Spleen (tissue), 11 donors: ENCODE measurements around the gene ATM. TPM values are rescaled to one million over a fixed set of nuclear protein-coding genes. Genes with fewer than 3 reads are reported as not detected.

Experiments used
- DNase-seq: peaks from one replicate; pipeline ENCODE4 v3.0.0-alpha.2; 2020
- H3K27ac ChIP-seq, 8 donors: fragments of 200-600 bp; sonication (generic) in 7 of 8; 1 replicate in 4 of 8; 2 replicates in 4 of 8; pipeline versions ENCODE4 v1.5.0 to v1.8.0; 2016 to 2021; ENCODE audit warnings: inconsistent platforms in 4 of 8, mild to moderate bottlenecking in 4 of 8, moderate library complexity in 1 of 8
- H3K27me3 ChIP-seq, 7 donors: fragments of 200-600 bp; sonication (generic) in 6 of 7; replicated peaks in 1 of 7; 1 replicate in 4 of 7; 2 replicates in 3 of 7; pipeline versions ENCODE4 v1.5.0 to v1.8.0; 2016 to 2021; ENCODE audit warnings: inconsistent platforms in 3 of 7, mild to moderate bottlenecking in 1 of 7
- H3K36me3 ChIP-seq, 6 donors: fragments of 200-600 bp; sonication (generic) in 5 of 6; 1 replicate in 4 of 6; 2 replicates in 2 of 6; pipeline versions ENCODE4 v1.5.0 to v1.8.0; 2016 to 2021; ENCODE audit warnings: inconsistent platforms in 2 of 6
- H3K4me1 ChIP-seq, 6 donors: fragments of 200-600 bp; sonication (generic) in 5 of 6; 1 replicate in 3 of 6; 2 replicates in 3 of 6; pipeline versions ENCODE4 v1.5.0 to v1.8.0; 2016 to 2021; ENCODE audit warnings: inconsistent platforms in 3 of 6
- H3K4me3 ChIP-seq, 8 donors: fragments of 200-600 bp; sonication (generic) in 7 of 8; 1 replicate in 4 of 8; 2 replicates in 4 of 8; pipeline versions ENCODE4 v1.5.0 to v1.8.0; 2016 to 2021; ENCODE audit warnings: inconsistent platforms in 4 of 8, mild to moderate bottlenecking in 4 of 8, moderate library complexity in 2 of 8
- H3K9me3 ChIP-seq, 8 donors: fragments of 200-600 bp; sonication (generic) in 7 of 8; 1 replicate in 4 of 8; 2 replicates in 4 of 8; pipeline versions ENCODE4 v1.5.0 to v1.8.0; 2016 to 2021; ENCODE audit warnings: inconsistent platforms in 4 of 8
- POLR2A ChIP-seq, 3 donors: fragments of 450-650 bp; IDR thresholded peaks; one replicate each; pipeline ENCODE4 v1.5.1; 2017; ENCODE audit warnings: antibody characterized with exemption in 3 of 3, mild to moderate bottlenecking in 1 of 3
- POLR2AphosphoS5 ChIP-seq, 3 donors: sonication (generic); formaldehyde crosslinking; IDR thresholded peaks; one replicate each; pipeline ENCODE4 v1.5.1; 2017; ENCODE audit warnings: antibody characterized with exemption in 3 of 3
- WGBS, 5 donors: extraction: QIAGEN DNeasy Blood & Tissue Kit in 3 of 5; methylation state at CpG; one replicate each; pipeline versions ENCODE4 v1.1.5 to v1.1.7; 2013 to 2018; 5-methylcytosine and 5-hydroxymethylcytosine counted together
- intact Hi-C: fragments of 100-400 bp; cut with DNase I; formaldehyde crosslinking; loops from one replicate; pipeline ENCODE4 v1.15.0; 2023; ENCODE audit warnings: low total_unique reads
- polyA plus RNA-seq, 3 donors: library from polyadenylated mRNA; stranded (reverse); fragments of 200-250 nt; gene quantifications; one replicate each; pipeline ENCODE4 v1.2.1, GENCODE V29; 2013
- total RNA-seq, 7 donors: library from RNA; depleted of rRNA in 3 of 7; stranded (reverse); fragments of >200 nt in 3 of 7; fragmentation: NEBNext Ultra II Directional in 4 of 7; extraction: Animal tissue kit (Norgen Biotek cat#: 25700) in 4 of 7; gene quantifications; one replicate each; pipeline versions ENCODE4 v1.1.0 to v1.2.1, GENCODE V29; 2016 to 2021
- TF ChIP-seq, protein P1 (sequence below), 11 experiments: fragments of 200-600 bp in 7 of 11; fragments of 450-650 bp in 4 of 11; sonication (generic) in 4 of 11; IDR thresholded peaks in 8 of 11; conservative IDR thresholded peaks in 3 of 11; 1 replicate in 7 of 11; 2 replicates in 4 of 11; pipeline versions ENCODE4 v1.4.0 to v1.8.0; 2016 to 2021; ENCODE audit warnings: antibody characterized with exemption in 11 of 11, inconsistent platforms in 4 of 11, mild to moderate bottlenecking in 1 of 11
- donor health status: healthy with polysubstance abuse.
- donor health status: DM: no; HTN: no; CAD: no; lungs with moderate emphysema.
- donor health status: DM: no; HTN: no; CAD: no.
- donor health status: Bipolar disorder and iron deficiency.
- donor health status: healthy.
- donor health status: DM: no; HTN: no; CAD: no.
- donor health status: DM: yes; HTN: yes; CAD: no.

The ATM gene
- total and polyA plus RNA-seq, 10 donors = 33.1 to 408 (median 228) TPM

DNA sequence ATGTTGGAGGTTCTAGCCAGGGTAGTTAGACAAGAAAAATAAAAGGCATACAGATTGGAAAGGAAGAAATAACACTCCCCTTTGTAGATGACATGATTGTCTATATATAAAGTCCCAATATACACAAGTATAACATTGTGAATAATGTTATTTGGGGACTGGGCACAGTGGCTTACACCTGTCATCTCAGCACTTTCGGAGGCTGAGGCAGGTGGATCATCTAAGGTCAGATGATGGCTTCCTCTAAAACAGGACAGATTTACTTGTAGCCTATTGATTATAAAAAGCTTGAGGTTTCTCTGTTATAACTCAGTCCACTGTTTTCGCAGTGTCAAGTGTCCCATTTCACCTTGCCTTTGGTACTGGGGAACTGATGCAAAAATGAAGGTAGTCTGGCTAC lies 19.6 kb downstream of the ATM start:
- DNase-seq = no peak

DNA sequence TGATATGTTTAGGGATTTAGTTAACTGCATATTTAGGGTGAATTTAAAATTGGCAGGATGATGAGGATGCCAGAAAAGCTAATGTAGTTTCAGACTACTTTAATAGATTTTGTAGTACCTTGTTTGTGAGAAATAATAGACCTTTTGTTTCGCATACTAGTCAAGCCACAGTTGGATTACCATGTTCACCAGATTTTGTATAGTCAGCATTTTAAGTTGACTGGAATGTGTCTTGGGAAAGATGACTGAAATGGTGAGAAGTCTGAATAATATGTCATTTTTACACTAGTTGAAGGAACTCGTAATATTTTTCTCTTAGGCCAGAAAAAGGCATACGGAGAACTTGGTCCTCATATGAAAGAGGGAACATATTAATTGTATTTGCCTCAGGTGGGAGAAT lies 23.4 kb downstream of the ATM start:
- Histone ChIP-seq H3K27ac (peak overlapping the region in 2 of 8 donors; percentile 10 to 34), H3K27me3 (no peaks in the 10 kb centered on the region), H3K9me3 (no peaks in the 10 kb centered on the region), H3K4me1 (peaks cover 0 to 50% (median 6%) of the 10 kb centered on the region in 6 donors), H3K4me3 (no peak overlapping the region), H3K36me3 (peaks cover 0 to 98% (median 47%) of the 10 kb centered on the region in 6 donors)
- TF ChIP-seq POLR2AphosphoS5 (IDR thresholded peaks at IDR 0.05) (no peak), POLR2A (IDR thresholded peaks at IDR 0.05) (no peak)
- TF ChIP-seq, protein P1, sequence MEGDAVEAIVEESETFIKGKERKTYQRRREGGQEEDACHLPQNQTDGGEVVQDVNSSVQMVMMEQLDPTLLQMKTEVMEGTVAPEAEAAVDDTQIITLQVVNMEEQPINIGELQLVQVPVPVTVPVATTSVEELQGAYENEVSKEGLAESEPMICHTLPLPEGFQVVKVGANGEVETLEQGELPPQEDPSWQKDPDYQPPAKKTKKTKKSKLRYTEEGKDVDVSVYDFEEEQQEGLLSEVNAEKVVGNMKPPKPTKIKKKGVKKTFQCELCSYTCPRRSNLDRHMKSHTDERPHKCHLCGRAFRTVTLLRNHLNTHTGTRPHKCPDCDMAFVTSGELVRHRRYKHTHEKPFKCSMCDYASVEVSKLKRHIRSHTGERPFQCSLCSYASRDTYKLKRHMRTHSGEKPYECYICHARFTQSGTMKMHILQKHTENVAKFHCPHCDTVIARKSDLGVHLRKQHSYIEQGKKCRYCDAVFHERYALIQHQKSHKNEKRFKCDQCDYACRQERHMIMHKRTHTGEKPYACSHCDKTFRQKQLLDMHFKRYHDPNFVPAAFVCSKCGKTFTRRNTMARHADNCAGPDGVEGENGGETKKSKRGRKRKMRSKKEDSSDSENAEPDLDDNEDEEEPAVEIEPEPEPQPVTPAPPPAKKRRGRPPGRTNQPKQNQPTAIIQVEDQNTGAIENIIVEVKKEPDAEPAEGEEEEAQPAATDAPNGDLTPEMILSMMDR (IDR thresholded peaks at IDR 0.05 in 8 of 11, conservative IDR thresholded peaks at IDR 0.05 in 3 of 11) = no peak
- DNase-seq = no peak
- WGBS, 5 donors = 63 to 98% (median 86%) methylated on average over 3 of the region's 3 CpGs
- intact Hi-C loops = no loop called here

More for the DNA sequence above, 19.6 kb downstream of the ATM start:
- Histone ChIP-seq H3K36me3 (peaks cover 0 to 96% (median 30%) of the 10 kb centered on the region in 6 donors), H3K4me1 (peaks cover 0 to 83% (median 35%) of the 10 kb centered on the region in 6 donors), H3K9me3 (no peaks in the 10 kb centered on the region), H3K27ac (peak overlapping the region in 5 of 8 donors; percentile 15 to 68 (median 35)), H3K4me3 (no peak overlapping the region), H3K27me3 (no peaks in the 10 kb centered on the region)
- WGBS, 5 donors = 96 to 100% (median 98%) methylated on average over 2 of the region's 2 CpGs
- intact Hi-C loops = no loop called here
- TF ChIP-seq, protein P1 (IDR thresholded peaks at IDR 0.05 in 8 of 11, conservative IDR thresholded peaks at IDR 0.05 in 3 of 11) = no peak
- TF ChIP-seq POLR2A (IDR thresholded peaks at IDR 0.05) (no peak), POLR2AphosphoS5 (IDR thresholded peaks at IDR 0.05) (no peak)

DNA sequence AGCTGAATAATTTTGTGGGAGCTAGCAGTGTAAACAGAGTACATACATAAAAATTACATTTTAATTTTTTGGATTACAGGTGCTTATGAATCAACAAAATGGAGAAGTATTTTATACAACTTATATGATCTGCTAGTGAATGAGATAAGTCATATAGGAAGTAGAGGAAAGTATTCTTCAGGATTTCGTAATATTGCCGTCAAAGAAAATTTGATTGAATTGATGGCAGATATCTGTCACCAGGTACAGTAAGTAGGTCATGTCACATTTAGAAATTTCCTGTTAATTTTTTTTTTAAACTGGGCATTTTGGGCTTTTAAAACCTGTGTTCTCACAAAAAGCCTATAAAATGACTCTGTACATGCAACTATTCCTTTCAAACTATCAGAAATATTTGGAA lies 24.0 kb downstream of the ATM start:
- Histone ChIP-seq H3K36me3 (peaks cover 0 to 100% (median 52%) of the 10 kb centered on the region in 6 donors), H3K4me1 (peaks cover 0 to 46% (median 5%) of the 10 kb centered on the region in 6 donors), H3K27ac (peak overlapping the region in 1 of 8 donors; percentile 10), H3K9me3 (no peaks in the 10 kb centered on the region), H3K4me3 (no peak overlapping the region), H3K27me3 (no peaks in the 10 kb centered on the region)
- DNase-seq = no peak
- no peak for TF ChIP-seq POLR2A (IDR thresholded peaks at IDR 0.05)
- TF ChIP-seq POLR2AphosphoS5 (IDR thresholded peaks at IDR 0.05) = no peak
- TF ChIP-seq, protein P1 (IDR thresholded peaks at IDR 0.05 in 8 of 11, conservative IDR thresholded peaks at IDR 0.05 in 3 of 11) = no peak
- 68 to 89% (median 82%) methylated on average over 2 of the region's 2 CpGs for WGBS, 5 donors
- intact Hi-C loops = no loop called here

DNA sequence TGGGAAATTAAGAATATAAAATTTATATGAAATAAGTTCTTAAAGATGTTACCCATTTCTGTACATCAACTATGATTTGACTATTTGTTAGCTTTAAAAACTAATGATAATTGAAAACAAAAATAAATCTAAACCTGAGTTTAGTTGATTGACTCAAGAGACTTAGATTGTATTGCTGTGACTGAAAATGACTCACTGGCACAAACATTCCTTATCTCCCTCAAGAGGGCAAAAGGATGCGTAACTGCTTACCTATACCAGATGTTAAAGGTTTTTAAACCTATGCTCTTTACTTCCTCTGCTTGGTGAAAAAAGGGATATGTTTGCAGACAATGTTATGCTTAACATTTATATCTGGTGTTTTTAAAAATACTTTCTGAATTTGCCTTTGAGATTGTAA lies 30.3 kb downstream of the ATM start:
- no peak for TF ChIP-seq POLR2A (IDR thresholded peaks at IDR 0.05)
- TF ChIP-seq, protein P1 (IDR thresholded peaks at IDR 0.05 in 8 of 11, conservative IDR thresholded peaks at IDR 0.05 in 3 of 11) = no peak
- TF ChIP-seq POLR2AphosphoS5 (IDR thresholded peaks at IDR 0.05) = no peak
- H3K27me3 ChIP-seq = no peaks in the 10 kb centered on the region
- intact Hi-C loops = no loop called here

More for the DNA sequence above, 30.3 kb downstream of the ATM start:
- peaks cover 7 to 100% (median 83%) of the 10 kb centered on the region in 6 donors for H3K36me3 ChIP-seq
- DNase-seq = no peak
- WGBS, 5 donors = 91 to 100% (median 96%) methylated on average over 1 of the region's 1 CpG
- no peaks in the 10 kb centered on the region for H3K9me3 ChIP-seq
- H3K4me3 ChIP-seq = no peak overlapping the region
- peaks cover 0 to 5% (median 0%) of the 10 kb centered on the region in 6 donors for H3K4me1 ChIP-seq
- H3K27ac ChIP-seq = no peak overlapping the region
